HEK293 (cell line): ENCODE data around the gene CNTNAP5.

Experiments used
- CTCF ChIP-seq: fragments of 450-650 bp; formaldehyde crosslinking; IDR thresholded peaks from 2 replicates; pipeline ENCODE4 v1.5.1; 2016; ENCODE audit warnings: missing biosample characterization, missing genetic modification characterization
- PRDM2 ChIP-seq: fragments of 450-650 bp; formaldehyde crosslinking; IDR thresholded peaks from 2 replicates; pipeline ENCODE4 v1.5.1; 2016; ENCODE audit warnings: missing biosample characterization, missing genetic modification characterization, borderline replicate concordance
- ZNF274 ChIP-seq, 2 experiments: fragments of 200-500 bp in 1 of 2; fragments of 450-650 bp in 1 of 2; sonication (Bioruptor generic) in 1 of 2; formaldehyde crosslinking in 1 of 2; IDR thresholded peaks; 2 replicates each; pipeline versions ENCODE4 v1.5.1 to v1.6.1; 2014 to 2016; ENCODE audit warnings: borderline replicate concordance in 1 of 2, inconsistent platforms in 1 of 2, low read length in 1 of 2, missing biosample characterization in 1 of 2, missing genetic modification characterization in 1 of 2
- ZNF660 ChIP-seq: fragments of 450-650 bp; IDR thresholded peaks from 2 replicates; pipeline ENCODE4 v1.5.1; 2018; ENCODE audit warnings: missing biosample characterization, mild to moderate bottlenecking, missing genetic modification characterization

GRCh38 chr2:124804014-124804940, 779.2 kb downstream of the CNTNAP5 start:
- TF ChIP-seq PRDM2 (tag by site-specific recombination), result no peak
- TF ChIP-seq ZNF660, result no peak
- TF ChIP-seq CTCF (tag by site-specific recombination), result no peak
- no peak for TF ChIP-seq ZNF274 (IDR thresholded peaks at IDR 0.05; ENCODE audit: low read length)
- TF ChIP-seq ZNF274 (tag by site-specific recombination; IDR thresholded peaks at IDR 0.05; ENCODE audit: borderline replicate concordance), result no peak
